ENCODE measurements around the gene RAD51B. TPM values are rescaled to one million over a fixed set of nuclear protein-coding genes. Genes with fewer than 3 reads are reported as not detected.
"Not testable (repeated sequence)": the region's sequence is repeated elsewhere in the genome, so short reads cannot be mapped to it uniquely, and the experiment has no call there.

The RAD51B gene
- total RNA-seq, 2 donors from 2014 or later, result 9.3 to 12.1 TPM

GRCh38 chr14:68109132-68109900 lies 289.7 kb downstream of the RAD51B start:
- Histone ChIP-seq H3K4me3 (no peak overlapping the region), H3K27me3 (replicated peaks; ENCODE audit: insufficient read depth) (no peaks in the 10 kb centered on the region), H3K4me1 (ENCODE audit: control insufficient read depth in 1 of 2, low read depth in 2 of 2) (peaks cover 7 to 27% of the 10 kb centered on the region in 2 donors), H3K36me3 (no peaks in the 10 kb centered on the region), H3K9me3 (no peaks in the 10 kb centered on the region), H3K27ac (no peak overlapping the region)
- TF ChIP-seq CTCF (IDR thresholded peaks at IDR 0.05), result no peak
- ATAC-seq (ENCODE audit: insufficient number of reproducible peaks, low FRiP score, low read depth), result no peak
- no peak for DNase-seq (ENCODE audit: low spot score)

GRCh38 chr14:68111097-68111852 lies 291.7 kb downstream of the RAD51B start:
- DNase-seq (ENCODE audit: low spot score) (no peak), ATAC-seq (ENCODE audit: insufficient number of reproducible peaks, low FRiP score, low read depth) (no peak)
- TF ChIP-seq CTCF (IDR thresholded peaks at IDR 0.05), result no peak
- H3K27ac ChIP-seq, result no peak overlapping the region
- H3K9me3 ChIP-seq, result no peaks in the 10 kb centered on the region
- H3K4me1 ChIP-seq (ENCODE audit: control insufficient read depth in 1 of 2, low read depth in 2 of 2), result peaks cover 3 to 10% of the 10 kb centered on the region in 2 donors
- H3K27me3 ChIP-seq (replicated peaks; ENCODE audit: insufficient read depth), result no peaks in the 10 kb centered on the region
- H3K36me3 ChIP-seq, result no peaks in the 10 kb centered on the region
- H3K4me3 ChIP-seq, result no peak overlapping the region

GRCh38 chr14:68111853-68112270 lies 292.3 kb downstream of the RAD51B start:
- ATAC-seq (ENCODE audit: insufficient number of reproducible peaks, low FRiP score, low read depth), result no peak
- H3K4me1 ChIP-seq (ENCODE audit: control insufficient read depth in 1 of 2, low read depth in 2 of 2), result peaks cover 3 to 10% of the 10 kb centered on the region in 2 donors
- H3K4me3 ChIP-seq, result no peak overlapping the region
- H3K9me3 ChIP-seq, result no peaks in the 10 kb centered on the region
- DNase-seq (ENCODE audit: low spot score), result no peak
- H3K27ac ChIP-seq, result no peak overlapping the region
- no peaks in the 10 kb centered on the region for H3K27me3 ChIP-seq (replicated peaks; ENCODE audit: insufficient read depth)
- no peaks in the 10 kb centered on the region for H3K36me3 ChIP-seq
- no peak for TF ChIP-seq CTCF (IDR thresholded peaks at IDR 0.05)

GRCh38 chr14:68112442-68112841 lies 292.9 kb downstream of the RAD51B start:
- DNase-seq (ENCODE audit: low spot score), result no peak
- no peak for ATAC-seq (ENCODE audit: insufficient number of reproducible peaks, low FRiP score, low read depth)
- H3K9me3 ChIP-seq, result no peaks in the 10 kb centered on the region
- H3K4me1 ChIP-seq (ENCODE audit: control insufficient read depth in 1 of 2, low read depth in 2 of 2), result peaks cover 5 to 10% of the 10 kb centered on the region in 2 donors
- H3K27me3 ChIP-seq (replicated peaks; ENCODE audit: insufficient read depth), result no peaks in the 10 kb centered on the region
- TF ChIP-seq CTCF (IDR thresholded peaks at IDR 0.05), result no peak
- no peak overlapping the region for H3K27ac ChIP-seq
- H3K4me3 ChIP-seq, result no peak overlapping the region
- H3K36me3 ChIP-seq, result no peaks in the 10 kb centered on the region

- ATAC-seq (ENCODE audit: insufficient number of reproducible peaks, low FRiP score, low read depth) (no peak), DNase-seq (ENCODE audit: low spot score) (no peak)
- no peak for TF ChIP-seq CTCF (IDR thresholded peaks at IDR 0.05)
- H3K27me3 ChIP-seq (replicated peaks; ENCODE audit: insufficient read depth), result no peaks in the 10 kb centered on the region
- H3K36me3 ChIP-seq, result no peaks in the 10 kb centered on the region
- H3K27ac ChIP-seq, result no peak overlapping the region
- no peaks in the 10 kb centered on the region for H3K9me3 ChIP-seq
- H3K4me3 ChIP-seq, result no peak overlapping the region
- H3K4me1 ChIP-seq (ENCODE audit: control insufficient read depth in 1 of 2, low read depth in 2 of 2), result peaks cover 6 to 10% of the 10 kb centered on the region in 2 donors
Measured at GRCh38 chr14:68113343-68113930, 293.9 kb downstream of the RAD51B start.

GRCh38 chr14:68115952-68116351 lies 296.4 kb downstream of the RAD51B start:
- H3K36me3 ChIP-seq; DNase-seq (ENCODE audit: low spot score); H3K27me3 ChIP-seq (replicated peaks; ENCODE audit: insufficient read depth); ATAC-seq (ENCODE audit: insufficient number of reproducible peaks, low FRiP score, low read depth); H3K9me3 ChIP-seq; H3K4me3 ChIP-seq; H3K27ac ChIP-seq; H3K4me1 ChIP-seq (ENCODE audit: control insufficient read depth in 1 of 2, low read depth in 2 of 2): not testable (repeated sequence)

All from thoracic aorta (tissue), 2 donors.